ENCODE data around the gene TMEM240.
A peak's percentile ranks its signal among the peaks of the same experiment; 100 is the strongest.

TMEM240 gene

GRCh38 chr1:1554550-1554925 lies 14.1 kb upstream of the TMEM240 start:
- Histone ChIP-seq H3K27me3 (no peaks in the 10 kb centered on the region), H3K9me3 (replicated peaks in 1 of 11) (no peaks in the 10 kb centered on the region), H3K4me2 (peak overlapping the region in 6 of 11 experiments; percentile 8 to 36 (median 24); a peak in 6 of 22 replicates), H3K4me3 (no peak overlapping the region), H4K20me1 (peaks cover 77 to 100% (median 97%) of the 10 kb centered on the region in 11 experiments; a peak in 21 of 22 replicates), H3K36me3 (peaks cover 5 to 53% (median 21%) of the 10 kb centered on the region in 11 experiments; a peak in 17 of 22 replicates), H3K9ac (peak overlapping the region in 6 of 11 experiments; percentile 11 to 38 (median 20); a peak in 4 of 22 replicates), H3K4me1 (peaks cover 25 to 50% (median 35%) of the 10 kb centered on the region in 10 experiments), H3K27ac (no peak overlapping the region)
- TF ChIP-seq Cebpa-rat (IDR thresholded peaks at IDR 0.05): no peak

- H3K9ac ChIP-seq: peak overlapping the region in 4 of 11 experiments; percentile 11 to 38 (median 23); a peak in 2 of 22 replicates
- no peak for TF ChIP-seq Cebpa-rat (IDR thresholded peaks at IDR 0.05)
- no peaks in the 10 kb centered on the region for H3K9me3 ChIP-seq (replicated peaks in 1 of 11)
- peaks cover 5 to 50% (median 21%) of the 10 kb centered on the region in 11 experiments; a peak in 17 of 22 replicates for H3K36me3 ChIP-seq
- peaks cover 72 to 100% (median 96%) of the 10 kb centered on the region in 11 experiments; a peak in 21 of 22 replicates for H4K20me1 ChIP-seq
- 0 out of 22 replicates have a peak overlapping the region, but pooled peaks of 1 of the 11 experiments have one; percentile 18 for H3K4me2 ChIP-seq
- peaks cover 25 to 50% (median 35%) of the 10 kb centered on the region in 10 experiments for H3K4me1 ChIP-seq
- H3K4me3 ChIP-seq: no peak overlapping the region
- no peaks in the 10 kb centered on the region for H3K27me3 ChIP-seq
- no peak overlapping the region for H3K27ac ChIP-seq
These were observed 13.5 kb upstream of the TMEM240 start for GRCh38 chr1:1553821-1554494.

- H3K9me3 ChIP-seq (replicated peaks in 1 of 11): no peaks in the 10 kb centered on the region
- no peak overlapping the region for H3K27ac ChIP-seq
- H3K4me3 ChIP-seq: no peak overlapping the region
- peaks cover 25 to 50% (median 35%) of the 10 kb centered on the region in 10 experiments for H3K4me1 ChIP-seq
- peaks cover 5 to 52% (median 24%) of the 10 kb centered on the region in 11 experiments; a peak in 18 of 22 replicates for H3K36me3 ChIP-seq
- peak overlapping the region in 5 of 11 experiments; percentile 20 to 52 (median 29); a peak in 5 of 22 replicates for H3K9ac ChIP-seq
- no peak for TF ChIP-seq Cebpa-rat (IDR thresholded peaks at IDR 0.05)
- no peaks in the 10 kb centered on the region for H3K27me3 ChIP-seq
- H4K20me1 ChIP-seq: peaks cover 70 to 100% (median 95%) of the 10 kb centered on the region in 11 experiments; a peak in 21 of 22 replicates
- peak overlapping the region in 3 of 11 experiments; percentile 29 to 30 (median 29); a peak in 4 of 22 replicates for H3K4me2 ChIP-seq
These were observed 11.8 kb upstream of the TMEM240 start for GRCh38 chr1:1552263-1552639.

GRCh38 chr1:1551524-1552262 lies 11.3 kb upstream of the TMEM240 start:
- Histone ChIP-seq H3K4me1 (peaks cover 25 to 47% (median 35%) of the 10 kb centered on the region in 10 experiments), H3K9me3 (replicated peaks in 1 of 11) (no peaks in the 10 kb centered on the region), H3K27ac (no peak overlapping the region), H4K20me1 (peaks cover 73 to 100% (median 94%) of the 10 kb centered on the region in 11 experiments; a peak in 21 of 22 replicates), H3K4me2 (peak overlapping the region in 8 of 11 experiments; percentile 26 to 51 (median 32); a peak in 10 of 22 replicates), H3K27me3 (no peaks in the 10 kb centered on the region), H3K4me3 (no peak overlapping the region), H3K9ac (peak overlapping the region in 7 of 11 experiments; percentile 15 to 52 (median 34); a peak in 7 of 22 replicates), H3K36me3 (peaks cover 5 to 52% (median 22%) of the 10 kb centered on the region in 11 experiments; a peak in 18 of 22 replicates)
- no peak for TF ChIP-seq Cebpa-rat (IDR thresholded peaks at IDR 0.05)

GRCh38 chr1:1550591-1551432 lies 10.4 kb upstream of the TMEM240 start:
- Histone ChIP-seq H3K9me3 (replicated peaks in 1 of 11) (no peaks in the 10 kb centered on the region), H3K4me3 (no peak overlapping the region), H3K36me3 (peaks cover 5 to 51% (median 27%) of the 10 kb centered on the region in 11 experiments; a peak in 18 of 22 replicates), H3K27ac (peak overlapping the region in 4 of 11 experiments; percentile 15 to 42 (median 28); a peak in 5 of 22 replicates), H3K9ac (peak overlapping the region in 9 of 11 experiments; percentile 16 to 51 (median 42); a peak in 13 of 22 replicates), H4K20me1 (peaks cover 66 to 100% (median 93%) of the 10 kb centered on the region in 11 experiments; a peak in 21 of 22 replicates), H3K4me1 (peaks cover 25 to 47% (median 35%) of the 10 kb centered on the region in 10 experiments), H3K4me2 (peak overlapping the region in 7 of 11 experiments; percentile 2 to 51 (median 37); a peak in 13 of 22 replicates), H3K27me3 (no peaks in the 10 kb centered on the region)
- TF ChIP-seq Cebpa-rat (IDR thresholded peaks at IDR 0.05): no peak

GRCh38 chr1:1550087-1550486 lies 9.7 kb upstream of the TMEM240 start:
- Histone ChIP-seq H3K27me3 (no peaks in the 10 kb centered on the region), H3K36me3 (peaks cover 2 to 51% (median 24%) of the 10 kb centered on the region in 11 experiments; a peak in 17 of 22 replicates), H3K9ac (peak overlapping the region in 8 of 11 experiments; percentile 16 to 51 (median 38); a peak in 8 of 22 replicates), H4K20me1 (peaks cover 59 to 100% (median 93%) of the 10 kb centered on the region in 11 experiments; a peak in 21 of 22 replicates), H3K4me1 (peaks cover 19 to 40% (median 30%) of the 10 kb centered on the region in 10 experiments), H3K4me2 (peak overlapping the region in 1 of 11 experiments; percentile 45; a peak in 2 of 22 replicates), H3K4me3 (no peak overlapping the region), H3K9me3 (replicated peaks in 1 of 11) (no peaks in the 10 kb centered on the region), H3K27ac (peak overlapping the region in 3 of 11 experiments; percentile 27 to 42 (median 29); a peak in 1 of 22 replicates)
- TF ChIP-seq Cebpa-rat (IDR thresholded peaks at IDR 0.05): no peak

GRCh38 chr1:1548591-1548990 lies 8.2 kb upstream of the TMEM240 start:
- Histone ChIP-seq H3K9me3 (replicated peaks in 1 of 11) (no peaks in the 10 kb centered on the region), H3K27me3 (no peaks in the 10 kb centered on the region), H3K4me1 (peaks cover 9 to 30% (median 21%) of the 10 kb centered on the region in 10 experiments; a peak in 19 of 20 replicates), H4K20me1 (peaks cover 49 to 100% (median 91%) of the 10 kb centered on the region in 11 experiments; a peak in 21 of 22 replicates), H3K9ac (0 out of 22 replicates have a peak overlapping the region, but pooled peaks of 1 of the 11 experiments have one; percentile 2), H3K36me3 (peaks cover 3 to 61% (median 35%) of the 10 kb centered on the region in 11 experiments), H3K4me2 (no peak overlapping the region), H3K4me3 (no peak overlapping the region), H3K27ac (no peak overlapping the region)
- no peak for TF ChIP-seq Cebpa-rat (IDR thresholded peaks at IDR 0.05)
